Hippocampal formation (tissue), 2 donors: ENCODE results near the gene TMC4.
A peak's percentile ranks its signal among the peaks of the same experiment; 100 is the strongest.
"Not testable (repeated sequence)": the region's sequence is repeated elsewhere in the genome, so short reads cannot be mapped to it uniquely, and the experiment has no call there.

Experiments
- DNase-seq, 2 donors: peaks; one replicate each; lab custom pipeline; 2025; lab: John Stamatoyannopoulos, UW

The TMC4 gene

GRCh38 chr19:54179921-54180461 is 7.0 kb upstream of the TMC4 start:
- peak; percentile 26 to 70 for DNase-seq

- DNase-seq, result no peak
Measured at GRCh38 chr19:54179262-54179852, 6.4 kb upstream of the TMC4 start.

- no peak for DNase-seq
Measured at GRCh38 chr19:54178581-54179261, 5.8 kb upstream of the TMC4 start.

- no peak for DNase-seq
Measured at GRCh38 chr19:54173951-54174834, 1.2 kb upstream of the TMC4 start.

GRCh38 chr19:54173359-54173699 is 369 bp upstream of the TMC4 start:
- DNase-seq, result no peak

- DNase-seq, result not testable (repeated sequence)
Measured at GRCh38 chr19:54171736-54172431, 1.1 kb downstream of the TMC4 start.

- no peak for DNase-seq
Measured at GRCh38 chr19:54169149-54169740, 3.7 kb downstream of the TMC4 start.

- peak; percentile 51 to 82 for DNase-seq
Measured at GRCh38 chr19:54168174-54168917, 4.6 kb downstream of the TMC4 start.

GRCh38 chr19:54165222-54165621 is 7.7 kb downstream of the TMC4 start:
- no peak for DNase-seq

GRCh38 chr19:54164369-54165068 is 8.4 kb downstream of the TMC4 start:
- peak in 1 of 2 donors; percentile 18 for DNase-seq

GRCh38 chr19:54162884-54163283 is 10.1 kb downstream of the TMC4 start:
- no peak for DNase-seq

GRCh38 chr19:54162241-54162805 is 10.6 kb downstream of the TMC4 start:
- DNase-seq, result peak in 1 of 2 donors; percentile 63

- no peak for DNase-seq
Measured at GRCh38 chr19:54160854-54161253, 12.1 kb downstream of the TMC4 start.

GRCh38 chr19:54160182-54160811 is 12.7 kb downstream of the TMC4 start:
- DNase-seq, result no peak

- DNase-seq, result peak; percentile 99 to 100
Measured at GRCh38 chr19:54159352-54160181, 13.4 kb downstream of the TMC4 start, which contains the start of gene LENG1. LENG1 (minus strand) TSS chr19:54159721; CDS start chr19:54159695, 26 bp downstream.

GRCh38 chr19:54158812-54159351 is 14.1 kb downstream of the TMC4 start:
- no peak for DNase-seq

GRCh38 chr19:54156953-54157352 is 16.0 kb downstream of the TMC4 start:
- DNase-seq, result no peak

- no peak for DNase-seq
Measured at GRCh38 chr19:54156490-54156889, 16.5 kb downstream of the TMC4 start.
